OCI-LY1 (cell line): Measurements from ENCODE around the gene PRKD2.

Experiments
- EZH2 ChIP-seq: fragments of 200-600 bp; sonication (generic), shearing (Covaris generic); IDR thresholded peaks from 2 replicates; pipeline ENCODE4 v1.8.0; 2017; ENCODE audit warnings: borderline replicate concordance, mixed run types, mild to moderate bottlenecking, antibody characterized with exemption, low read length, moderate library complexity, mixed read lengths
- TF ChIP-seq, protein P1 (sequence below): fragments of 200-600 bp; sonication (generic), shearing (Covaris generic); IDR thresholded peaks from 2 replicates; pipeline ENCODE4 v1.5.1; 2017; ENCODE audit warnings: mild to moderate bottlenecking, antibody characterized with exemption, low read length, moderate library complexity, mixed read lengths

DNA sequence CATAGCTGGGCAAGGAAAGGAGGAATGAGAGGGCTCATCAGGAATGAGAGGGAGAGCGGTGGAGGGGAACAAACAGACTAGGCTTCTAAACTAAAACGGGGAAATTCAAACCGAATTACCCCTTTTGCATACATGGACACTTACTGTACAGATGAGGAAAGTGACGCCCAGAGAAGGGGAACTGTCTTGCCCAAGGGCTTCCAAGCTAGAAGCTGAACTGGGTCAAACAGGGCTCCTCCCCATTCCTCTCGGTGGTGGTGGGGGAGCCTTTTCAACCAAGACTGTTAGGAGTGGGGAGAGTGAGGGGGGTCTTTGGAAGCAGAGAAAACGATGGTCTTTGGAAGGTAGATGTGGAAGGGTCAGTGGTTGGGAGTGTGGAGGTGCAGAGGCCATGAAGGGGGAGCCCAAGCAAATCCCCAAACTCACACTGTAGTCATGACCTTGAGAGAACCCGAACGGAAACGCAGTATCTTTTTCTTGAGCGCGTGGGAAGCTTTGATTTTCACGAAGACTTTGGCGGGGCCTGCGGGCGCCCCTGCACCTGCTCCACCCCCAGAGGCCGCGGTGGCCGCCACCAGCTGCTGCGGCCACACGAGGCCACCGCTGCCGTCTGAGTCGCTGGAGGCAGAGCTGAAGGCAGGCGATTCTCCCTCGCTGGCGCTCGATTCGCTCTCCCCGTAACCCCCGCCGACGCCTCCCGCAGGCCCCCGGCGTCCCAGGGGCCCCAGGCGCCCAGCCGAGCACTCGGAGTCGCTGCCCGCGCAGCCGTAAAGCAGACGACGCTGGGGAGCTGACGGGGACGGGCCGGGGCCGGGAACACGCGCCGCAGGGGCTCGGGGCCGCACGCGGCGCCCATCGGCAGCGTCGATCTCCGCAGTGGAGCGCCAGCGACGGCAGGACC, 68.6 kb downstream of the PRKD2 start:
- TF ChIP-seq, protein P1, sequence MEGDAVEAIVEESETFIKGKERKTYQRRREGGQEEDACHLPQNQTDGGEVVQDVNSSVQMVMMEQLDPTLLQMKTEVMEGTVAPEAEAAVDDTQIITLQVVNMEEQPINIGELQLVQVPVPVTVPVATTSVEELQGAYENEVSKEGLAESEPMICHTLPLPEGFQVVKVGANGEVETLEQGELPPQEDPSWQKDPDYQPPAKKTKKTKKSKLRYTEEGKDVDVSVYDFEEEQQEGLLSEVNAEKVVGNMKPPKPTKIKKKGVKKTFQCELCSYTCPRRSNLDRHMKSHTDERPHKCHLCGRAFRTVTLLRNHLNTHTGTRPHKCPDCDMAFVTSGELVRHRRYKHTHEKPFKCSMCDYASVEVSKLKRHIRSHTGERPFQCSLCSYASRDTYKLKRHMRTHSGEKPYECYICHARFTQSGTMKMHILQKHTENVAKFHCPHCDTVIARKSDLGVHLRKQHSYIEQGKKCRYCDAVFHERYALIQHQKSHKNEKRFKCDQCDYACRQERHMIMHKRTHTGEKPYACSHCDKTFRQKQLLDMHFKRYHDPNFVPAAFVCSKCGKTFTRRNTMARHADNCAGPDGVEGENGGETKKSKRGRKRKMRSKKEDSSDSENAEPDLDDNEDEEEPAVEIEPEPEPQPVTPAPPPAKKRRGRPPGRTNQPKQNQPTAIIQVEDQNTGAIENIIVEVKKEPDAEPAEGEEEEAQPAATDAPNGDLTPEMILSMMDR: no peak
- TF ChIP-seq EZH2: no peak
